SK-N-SH (cell line): ENCODE results near the gene UTY. TPM values are rescaled to one million over a fixed set of nuclear protein-coding genes. Genes with fewer than 3 reads are reported as not detected.

ENCODE experiments used
- CTCF ChIA-PET: fragments of 300-600, 350-600 bp; formaldehyde crosslinking; extraction: SDS; loops from one replicate; lab custom pipeline; 2021; lab: Yijun Ruan, JAX
- POLR2A ChIA-PET: fragments of 350-600 bp; sonication (Branson Sonifier 250); formaldehyde crosslinking; extraction: SDS; loops from one replicate; lab custom pipeline; 2020; ENCODE audit warnings: antibody characterized with exemption, inconsistent platforms; lab: Yijun Ruan, JAX
- DNase-seq: peaks from one replicate; pipeline ENCODE4 v3.0.0; 2012
- H2AFZ ChIP-seq: fragments of 200-600 bp; sonication (generic); 2 replicates; pipeline ENCODE4 v1.8.1; 2016; ENCODE audit warnings: antibody characterized with exemption, mild to moderate bottlenecking, low read depth
- H3F3A ChIP-seq: fragments of 200-600 bp; sonication (generic); replicated peaks from 2 replicates; pipeline ENCODE3; 2016; ENCODE audit warnings: antibody characterized with exemption, mild to moderate bottlenecking; ENCODE audit not compliant: insufficient read depth
- H3K27ac ChIP-seq, 2 experiments: fragments of 200-500 bp in 1 of 2; fragments of 200-600 bp in 1 of 2; sonication (Bioruptor generic) in 1 of 2; sonication (generic), shearing (Covaris generic) in 1 of 2; 2 replicates each; pipeline versions ENCODE4 v1.5.1 to v1.6.1; 2014 to 2016; ENCODE audit warnings: low read depth in 2 of 2, inconsistent platforms in 1 of 2, low read length in 1 of 2, mild to moderate bottlenecking in 1 of 2, mixed read lengths in 1 of 2
- H3K27me3 ChIP-seq: fragments of 200-600 bp; sonication (generic), shearing (Covaris generic); 2 replicates; pipeline ENCODE4 v1.6.1; 2016; ENCODE audit warnings: mixed run types; ENCODE audit not compliant: insufficient read depth
- H3K36me3 ChIP-seq, 2 experiments: fragments of 200-500 bp in 1 of 2; fragments of 200-600 bp in 1 of 2; sonication (Bioruptor generic) in 1 of 2; sonication (generic) in 1 of 2; replicated peaks in 1 of 2; 2 replicates each; pipeline versions ENCODE3 to v1.5.1; 2014 to 2016; ENCODE audit warnings: low read length in 1 of 2, mild to moderate bottlenecking in 1 of 2; ENCODE audit not compliant: insufficient read depth in 2 of 2, control insufficient read depth in 1 of 2
- H3K4me1 ChIP-seq, 2 experiments: fragments of 200-500 bp in 1 of 2; fragments of 200-600 bp in 1 of 2; sonication (Bioruptor generic) in 1 of 2; sonication (generic), shearing (Covaris generic) in 1 of 2; 2 replicates each; pipeline versions ENCODE4 v1.5.1 to v1.6.1; 2014 to 2016; ENCODE audit warnings: low read depth in 1 of 2, low read length in 1 of 2, mixed run types in 1 of 2; ENCODE audit not compliant: insufficient read depth in 2 of 2, control insufficient read depth in 1 of 2
- H3K4me2 ChIP-seq: fragments of 200-600 bp; sonication (generic), shearing (Covaris generic); 2 replicates; pipeline ENCODE4 v1.6.1; 2017; ENCODE audit warnings: mixed run types
- H3K4me3 ChIP-seq, 2 experiments: fragments of 200-500 bp in 1 of 2; fragments of 200-600 bp in 1 of 2; sonication (Bioruptor generic) in 1 of 2; sonication (generic), shearing (Covaris generic) in 1 of 2; 2 replicates each; pipeline versions ENCODE4 v1.5.1 to v1.8.1; 2014 to 2016; ENCODE audit warnings: low read depth in 2 of 2, inconsistent platforms in 1 of 2, low read length in 1 of 2, mild to moderate bottlenecking in 1 of 2, mixed read lengths in 1 of 2, moderate library complexity in 1 of 2
- H3K79me2 ChIP-seq: fragments of 200-600 bp; sonication (generic); 2 replicates; pipeline ENCODE4 v1.8.1; 2017; ENCODE audit warnings: mild to moderate bottlenecking; ENCODE audit not compliant: insufficient read depth
- H3K9ac ChIP-seq: fragments of 200-600 bp; sonication (generic); 2 replicates; pipeline ENCODE4 v1.6.1; 2017; ENCODE audit warnings: mixed run types
- H3K9me2 ChIP-seq: fragments of 200-600 bp; sonication (generic); 2 replicates; pipeline ENCODE4 v1.6.1; 2017; ENCODE audit warnings: mixed run types
- H3K9me3 ChIP-seq: fragments of 200-600 bp; sonication (generic); 2 replicates; pipeline ENCODE4 v1.6.1; 2017; ENCODE audit warnings: mixed run types, mild to moderate bottlenecking, moderate library complexity
- H4K20me1 ChIP-seq: fragments of 200-600 bp; sonication (generic); 2 replicates; pipeline ENCODE4 v1.6.1; 2017; ENCODE audit warnings: mild to moderate bottlenecking, mixed run types; ENCODE audit not compliant: insufficient read depth
- CHD2 ChIP-seq: fragments of 150-350 bp; IDR thresholded peaks from 2 replicates; pipeline ENCODE4 v1.6.1; 2018; ENCODE audit warnings: low read length; ENCODE audit not compliant: partially characterized antibody
- CTCF ChIP-seq: fragments of 200-600 bp; sonication (generic); IDR thresholded peaks from 2 replicates; pipeline ENCODE4 v1.6.1; 2017; ENCODE audit warnings: antibody characterized with exemption, mild to moderate bottlenecking, moderate library complexity
- ELF1 ChIP-seq: IDR thresholded peaks from 2 replicates; pipeline ENCODE4 v1.4.0; 2012
- EP300 ChIP-seq, 2 experiments: IDR thresholded peaks; 2 replicates each; pipeline versions ENCODE4 v1.4.0 to v1.6.1; 2012; ENCODE audit warnings: borderline replicate concordance in 1 of 2, low read depth in 1 of 2, low read length in 1 of 2
- EZH2phosphoT487 ChIP-seq: fragments of 200-600 bp; sonication (generic); IDR thresholded peaks from 2 replicates; pipeline ENCODE4 v1.6.1; 2017; ENCODE audit warnings: low read depth, mixed run types, mild to moderate bottlenecking, antibody characterized with exemption, moderate library complexity, borderline replicate concordance
- FOXM1 ChIP-seq: IDR thresholded peaks from 2 replicates; pipeline ENCODE4 v1.4.0; 2012; ENCODE audit warnings: low read depth, mild to moderate bottlenecking
- GATA2 ChIP-seq: sonication (generic); formaldehyde crosslinking; IDR thresholded peaks from 2 replicates; pipeline ENCODE4 v1.5.0; 2020; ENCODE audit warnings: mild to moderate bottlenecking, missing genetic modification reagents
- NFIC ChIP-seq: IDR thresholded peaks from 2 replicates; pipeline ENCODE4 v1.4.0; 2012; ENCODE audit warnings: borderline replicate concordance
- NRF1 ChIP-seq: IDR thresholded peaks from 2 replicates; pipeline ENCODE4 v1.6.1; 2012; ENCODE audit warnings: low read depth, mild to moderate bottlenecking, low read length
- PBX3 ChIP-seq: IDR thresholded peaks from 2 replicates; pipeline ENCODE4; 2012
- RCOR1 ChIP-seq: fragments of 150-350 bp; IDR thresholded peaks from 2 replicates; pipeline ENCODE4 v1.6.1; 2017; ENCODE audit warnings: antibody characterized with exemption, low read length
- REST ChIP-seq: IDR thresholded peaks from 2 replicates; pipeline ENCODE4 v1.6.1; 2012; ENCODE audit warnings: mild to moderate bottlenecking, low read depth, low read length, moderate library complexity
- RFX5 ChIP-seq: IDR thresholded peaks from 2 replicates; pipeline ENCODE4 v1.6.1; 2012; ENCODE audit warnings: mild to moderate bottlenecking, improper control_type of control experiment, low read length
- RXRA ChIP-seq: IDR thresholded peaks from 2 replicates; pipeline ENCODE4 v1.4.0; 2012; ENCODE audit warnings: low read depth, mild to moderate bottlenecking, borderline replicate concordance
- SIN3A ChIP-seq: IDR thresholded peaks from 2 replicates; pipeline ENCODE4 v1.6.1; 2012; ENCODE audit warnings: low read depth, mild to moderate bottlenecking, low read length, moderate library complexity, borderline replicate concordance
- SMC3 ChIP-seq: IDR thresholded peaks from 2 replicates; pipeline ENCODE4 v1.6.1; 2012; ENCODE audit warnings: low read depth, low read length, improper control_type of control experiment
- TEAD4 ChIP-seq: IDR thresholded peaks from 2 replicates; pipeline ENCODE4 v1.4.0; 2012; ENCODE audit warnings: mild to moderate bottlenecking, borderline replicate concordance; ENCODE audit not compliant: insufficient read depth
- YY1 ChIP-seq: IDR thresholded peaks from 2 replicates; pipeline ENCODE4 v1.4.0; 2012; ENCODE audit warnings: low read depth, mild to moderate bottlenecking
- WGBS: methylation state at CpG from one replicate; pipeline ENCODE4 v1.1.6; 2017; ENCODE audit warnings: low lambda C conversion rate; 5-methylcytosine and 5-hydroxymethylcytosine counted together
- polyA plus RNA-seq, 3 experiments: library from polyadenylated mRNA; depleted of rRNA; stranded (reverse); fragments of >200 nt; gene quantifications; 2 replicates each; pipeline ENCODE4 v1.2.3, GENCODE V29; 2012

The UTY gene
- polyA plus RNA-seq, 1 of the 3 experiments (the other 2 are of a cell fraction): not detected

GRCh38 chrY:13312966-13313365 lies 166.9 kb downstream of the UTY start (continued):
- TF ChIP-seq CTCF: no peak
- TF ChIP-seq NRF1: no peak
- TF ChIP-seq EZH2phosphoT487: no peak
- TF ChIP-seq RFX5: no peak
- no peak for TF ChIP-seq PBX3
- TF ChIP-seq FOXM1: no peak
- no peak for TF ChIP-seq NFIC
- TF ChIP-seq GATA2 (CRISPR knock-in tag): no peak

- no peak for TF ChIP-seq RCOR1
- TF ChIP-seq TEAD4: no peak
- no peak for TF ChIP-seq SIN3A
- TF ChIP-seq EP300 (IDR thresholded peaks at IDR 0.05; ENCODE audit: borderline replicate concordance in 1 of 2, low read depth in 1 of 2, low read length in 1 of 2): no peak
- TF ChIP-seq SMC3: no peak
- no peak for TF ChIP-seq YY1
- TF ChIP-seq REST: no peak
- no peak for TF ChIP-seq CHD2
- no peak for TF ChIP-seq RXRA
- no peak for TF ChIP-seq ELF1
- no peak for TF ChIP-seq PBX3
- H2AFZ ChIP-seq: no peak overlapping the region
- no peaks in the 10 kb centered on the region for H3K9me3 ChIP-seq
- no peaks in the 10 kb centered on the region for H3K27me3 ChIP-seq
- H3K27ac ChIP-seq: no peak overlapping the region
- no peak overlapping the region for H3K9ac ChIP-seq
- H3K36me3 ChIP-seq: no peaks in the 10 kb centered on the region
- H3K4me1 ChIP-seq: no peaks in the 10 kb centered on the region
- no peak for DNase-seq
- no peak overlapping the region for H3K4me2 ChIP-seq
- H3F3A ChIP-seq: no peaks in the 10 kb centered on the region
- ChIA-PET POLR2A (no interaction called here), CTCF (no interaction called here)
- WGBS: no CpG with 5 or more reads among the region's 2 CpGs
- no peaks in the 10 kb centered on the region for H4K20me1 ChIP-seq
- no peaks in the 10 kb centered on the region for H3K79me2 ChIP-seq
- no peak overlapping the region for H3K4me3 ChIP-seq
- no peaks in the 10 kb centered on the region for H3K9me2 ChIP-seq
Measured at GRCh38 chrY:13307959-13308358, 171.9 kb downstream of the UTY start.
